ENCODE data around the gene TTC33.
"Not testable (repeated sequence)": the region's sequence is repeated elsewhere in the genome, so short reads cannot be mapped to it uniquely, and the experiment has no call there.

Gene TTC33

GRCh38 chr5:40735609-40736008 is 20.2 kb downstream of the TTC33 start:
- TF ChIP-seq CTCF (conservative IDR thresholded peaks at IDR 0.05; ENCODE audit: low read depth, low read length): no peak
- H3K79me2 ChIP-seq (ENCODE audit: insufficient read depth, low read depth): no peaks in the 10 kb centered on the region
- H4K20me1 ChIP-seq (ENCODE audit: insufficient read depth): no peaks in the 10 kb centered on the region
- no peak overlapping the region for H2AFZ ChIP-seq (ENCODE audit: low read depth)
- H3K9ac ChIP-seq: no peak overlapping the region
- H3K36me3 ChIP-seq (ENCODE audit: insufficient read depth): no peaks in the 10 kb centered on the region
- no peaks in the 10 kb centered on the region for H3K27me3 ChIP-seq (ENCODE audit: insufficient read depth, low read depth)
- H3K4me2 ChIP-seq: no peak overlapping the region
- no peak overlapping the region for H3K4me3 ChIP-seq (IDR thresholded peaks at IDR 0.05; ENCODE audit: insufficient read depth, low read depth, low read length)
- H3K4me1 ChIP-seq (ENCODE audit: low read depth, poor library complexity, severe bottlenecking): no peaks in the 10 kb centered on the region
- H3K27ac ChIP-seq: no peak overlapping the region

- no peaks in the 10 kb centered on the region for H4K20me1 ChIP-seq (ENCODE audit: insufficient read depth)
- H2AFZ ChIP-seq (ENCODE audit: low read depth): no peak overlapping the region
- no peaks in the 10 kb centered on the region for H3K4me1 ChIP-seq (ENCODE audit: low read depth, poor library complexity, severe bottlenecking)
- no peaks in the 10 kb centered on the region for H3K36me3 ChIP-seq (ENCODE audit: insufficient read depth)
- no peak overlapping the region for H3K27ac ChIP-seq
- no peak for TF ChIP-seq CTCF (conservative IDR thresholded peaks at IDR 0.05; ENCODE audit: low read depth, low read length)
- no peak overlapping the region for H3K4me3 ChIP-seq (IDR thresholded peaks at IDR 0.05; ENCODE audit: insufficient read depth, low read depth, low read length)
- H3K79me2 ChIP-seq (ENCODE audit: insufficient read depth, low read depth): no peaks in the 10 kb centered on the region
- no peak overlapping the region for H3K9ac ChIP-seq
- no peak overlapping the region for H3K4me2 ChIP-seq
- H3K27me3 ChIP-seq (ENCODE audit: insufficient read depth, low read depth): no peaks in the 10 kb centered on the region
These were observed 20.8 kb downstream of the TTC33 start for GRCh38 chr5:40734986-40735385.

GRCh38 chr5:40733879-40734563 is 21.7 kb downstream of the TTC33 start:
- Histone ChIP-seq H2AFZ (ENCODE audit: low read depth) (no peak overlapping the region), H4K20me1 (ENCODE audit: insufficient read depth) (no peaks in the 10 kb centered on the region), H3K27ac (no peak overlapping the region), H3K9ac (no peak overlapping the region), H3K36me3 (ENCODE audit: insufficient read depth) (no peaks in the 10 kb centered on the region), H3K4me2 (no peak overlapping the region), H3K79me2 (ENCODE audit: insufficient read depth, low read depth) (no peaks in the 10 kb centered on the region), H3K4me1 (ENCODE audit: low read depth, poor library complexity, severe bottlenecking) (no peaks in the 10 kb centered on the region), H3K27me3 (ENCODE audit: insufficient read depth, low read depth) (no peaks in the 10 kb centered on the region), H3K4me3 (IDR thresholded peaks at IDR 0.05; ENCODE audit: insufficient read depth, low read depth, low read length) (no peak overlapping the region)
- TF ChIP-seq CTCF (conservative IDR thresholded peaks at IDR 0.05; ENCODE audit: low read depth, low read length): no peak

- Histone ChIP-seq H4K20me1 (ENCODE audit: insufficient read depth) (no peaks in the 10 kb centered on the region), H3K4me2 (no peak overlapping the region), H3K27ac (no peak overlapping the region), H3K4me1 (ENCODE audit: low read depth, poor library complexity, severe bottlenecking) (no peaks in the 10 kb centered on the region), H3K4me3 (IDR thresholded peaks at IDR 0.05; ENCODE audit: insufficient read depth, low read depth, low read length) (no peak overlapping the region), H2AFZ (ENCODE audit: low read depth) (no peak overlapping the region), H3K27me3 (ENCODE audit: insufficient read depth, low read depth) (no peaks in the 10 kb centered on the region), H3K79me2 (ENCODE audit: insufficient read depth, low read depth) (no peaks in the 10 kb centered on the region), H3K36me3 (ENCODE audit: insufficient read depth) (no peaks in the 10 kb centered on the region), H3K9ac (no peak overlapping the region)
- no peak for TF ChIP-seq CTCF (conservative IDR thresholded peaks at IDR 0.05; ENCODE audit: low read depth, low read length)
These were observed 22.3 kb downstream of the TTC33 start for GRCh38 chr5:40733434-40733833.

- H3K36me3 ChIP-seq (ENCODE audit: insufficient read depth); H3K4me2 ChIP-seq; H3K4me3 ChIP-seq (IDR thresholded peaks at IDR 0.05; ENCODE audit: insufficient read depth, low read depth, low read length); H2AFZ ChIP-seq (ENCODE audit: low read depth); H3K27me3 ChIP-seq (ENCODE audit: insufficient read depth, low read depth); H3K79me2 ChIP-seq (ENCODE audit: insufficient read depth, low read depth); H3K27ac ChIP-seq; H4K20me1 ChIP-seq (ENCODE audit: insufficient read depth); H3K9ac ChIP-seq; H3K4me1 ChIP-seq (ENCODE audit: low read depth, poor library complexity, severe bottlenecking): not testable (repeated sequence)
These were observed 33.3 kb downstream of the TTC33 start for GRCh38 chr5:40722497-40722911.

All from KMS-11 (cell line).